Measurements from ENCODE around the gene ACSL6.
"Not testable (repeated sequence)": the region's sequence is repeated elsewhere in the genome, so short reads cannot be mapped to it uniquely, and the experiment has no call there.

The ACSL6 gene

GRCh38 chr5:131926168-131926567 is 85.3 kb downstream of the ACSL6 start:
- no peak for DNase-seq

- DNase-seq = no peak
These were observed 95.0 kb downstream of the ACSL6 start for GRCh38 chr5:131916481-131916880.

GRCh38 chr5:131914472-131914871 is 97.0 kb downstream of the ACSL6 start:
- no peak for DNase-seq

- DNase-seq = no peak
These were observed 97.9 kb downstream of the ACSL6 start for GRCh38 chr5:131913603-131914002.

GRCh38 chr5:131906668-131907067 is 104.8 kb downstream of the ACSL6 start:
- DNase-seq = no peak

GRCh38 chr5:131902266-131902665 is 109.2 kb downstream of the ACSL6 start:
- DNase-seq = not testable (repeated sequence)

All from CD4-positive, alpha-beta T cell treated with Interleukin-6 for 4 hours (primary cell).